GM12864 (cell line): ENCODE results near the gene CCR5AS.
"Not testable (repeated sequence)": the region's sequence is repeated elsewhere in the genome, so short reads cannot be mapped to it uniquely, and the experiment has no call there.

Source experiments
- DNase-seq: peaks from one replicate; pipeline ENCODE4 v3.0.0-alpha.2; 2011; ENCODE audit warnings: low read depth
- H3K4me3 ChIP-seq: 2 replicates; pipeline ENCODE4 v1.5.1; 2011; ENCODE audit warnings: mild to moderate bottlenecking, low read depth, low read length, control low read depth
- CTCF ChIP-seq: IDR thresholded peaks from 2 replicates; pipeline ENCODE4 v1.5.1; 2011; ENCODE audit warnings: low read depth, mild to moderate bottlenecking, moderate library complexity, low read length, control low read depth, inconsistent platforms; ENCODE audit errors: missing control alignments

CCR5AS gene

GRCh38 chr3:46409739-46410489 lies 3.0 kb upstream of the CCR5AS start:
- no peak for DNase-seq
- no peak for TF ChIP-seq CTCF
- no peak overlapping the region for H3K4me3 ChIP-seq

- H3K4me3 ChIP-seq = no peak overlapping the region
- DNase-seq = no peak
- TF ChIP-seq CTCF = no peak
Measured at GRCh38 chr3:46408853-46409252, 2.0 kb upstream of the CCR5AS start.

GRCh38 chr3:46407970-46408369 lies 1.1 kb upstream of the CCR5AS start:
- no peak overlapping the region for H3K4me3 ChIP-seq
- no peak for DNase-seq
- TF ChIP-seq CTCF = no peak

- no peak overlapping the region for H3K4me3 ChIP-seq
- DNase-seq = no peak
Measured at GRCh38 chr3:46406443-46406787, 451 bp downstream of the CCR5AS start.

GRCh38 chr3:46405301-46406019 lies 1.4 kb downstream of the CCR5AS start:
- no peak overlapping the region for H3K4me3 ChIP-seq
- DNase-seq = no peak
- TF ChIP-seq CTCF = no peak

More at GRCh38 chr3:46406443-46406787, 451 bp downstream of the CCR5AS start:
- TF ChIP-seq CTCF = no peak

GRCh38 chr3:46402902-46403301 lies 4.0 kb downstream of the CCR5AS start:
- not testable (repeated sequence) for DNase-seq, H3K4me3 ChIP-seq

GRCh38 chr3:46401579-46401978 lies 5.3 kb downstream of the CCR5AS start:
- no peak for DNase-seq
- no peak overlapping the region for H3K4me3 ChIP-seq
- TF ChIP-seq CTCF = no peak
